Measurements from ENCODE around the gene TARBP1. TPM values are rescaled to one million over a fixed set of nuclear protein-coding genes. Genes with fewer than 3 reads are reported as not detected.

Gene TARBP1
- total and polyA plus RNA-seq, 12 donors: 9.2 to 79.7 (median 14.4) TPM

DNA sequence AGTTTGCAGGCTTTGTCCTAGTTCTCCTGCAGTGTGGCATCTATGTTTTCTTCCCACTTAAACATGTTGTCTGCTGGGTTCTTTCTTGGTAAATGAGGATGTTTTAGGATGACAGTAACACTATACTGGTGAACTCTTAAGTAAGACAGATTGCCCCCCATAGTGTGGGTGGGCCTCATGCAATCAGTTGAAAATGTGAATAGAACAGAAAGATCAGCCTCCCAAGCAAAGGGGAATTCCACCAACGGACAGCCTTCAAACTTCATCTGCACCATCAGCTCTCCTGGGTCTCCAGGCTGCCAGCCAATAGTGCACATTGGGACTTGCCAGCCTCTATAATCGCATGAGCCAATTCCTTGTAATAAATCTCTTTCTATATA lies 10.7 kb upstream of the TARBP1 start:
- no peaks in the 10 kb centered on the region for H3K36me3 ChIP-seq (replicated peaks in 1 of 2)
- no peak overlapping the region for H3K27ac ChIP-seq
- no peaks in the 10 kb centered on the region for H3K27me3 ChIP-seq
- no peak overlapping the region for H3K4me3 ChIP-seq
- TF ChIP-seq POLR2A (IDR thresholded peaks at IDR 0.05): no peak
- TF ChIP-seq, protein P1, sequence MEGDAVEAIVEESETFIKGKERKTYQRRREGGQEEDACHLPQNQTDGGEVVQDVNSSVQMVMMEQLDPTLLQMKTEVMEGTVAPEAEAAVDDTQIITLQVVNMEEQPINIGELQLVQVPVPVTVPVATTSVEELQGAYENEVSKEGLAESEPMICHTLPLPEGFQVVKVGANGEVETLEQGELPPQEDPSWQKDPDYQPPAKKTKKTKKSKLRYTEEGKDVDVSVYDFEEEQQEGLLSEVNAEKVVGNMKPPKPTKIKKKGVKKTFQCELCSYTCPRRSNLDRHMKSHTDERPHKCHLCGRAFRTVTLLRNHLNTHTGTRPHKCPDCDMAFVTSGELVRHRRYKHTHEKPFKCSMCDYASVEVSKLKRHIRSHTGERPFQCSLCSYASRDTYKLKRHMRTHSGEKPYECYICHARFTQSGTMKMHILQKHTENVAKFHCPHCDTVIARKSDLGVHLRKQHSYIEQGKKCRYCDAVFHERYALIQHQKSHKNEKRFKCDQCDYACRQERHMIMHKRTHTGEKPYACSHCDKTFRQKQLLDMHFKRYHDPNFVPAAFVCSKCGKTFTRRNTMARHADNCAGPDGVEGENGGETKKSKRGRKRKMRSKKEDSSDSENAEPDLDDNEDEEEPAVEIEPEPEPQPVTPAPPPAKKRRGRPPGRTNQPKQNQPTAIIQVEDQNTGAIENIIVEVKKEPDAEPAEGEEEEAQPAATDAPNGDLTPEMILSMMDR (IDR thresholded peaks at IDR 0.05): no peak
- peak in 1 of 7 donors; percentile 5 for DNase-seq
- 68 to 81% (median 74%) methylated on average over 2 of the region's 2 CpGs for whole genome bisulfite sequencing, 4 donors
- intact Hi-C loops (cut with DNase I): loop anchor here (10.0 kb wide), 1 partner anchor 235 kb away; no protein-coding TSS in a partner anchor
- H3K4me1 ChIP-seq (replicated peaks in 1 of 2): no peaks in the 10 kb centered on the region
- no peaks in the 10 kb centered on the region for H3K9me3 ChIP-seq (replicated peaks in 1 of 3)

DNA sequence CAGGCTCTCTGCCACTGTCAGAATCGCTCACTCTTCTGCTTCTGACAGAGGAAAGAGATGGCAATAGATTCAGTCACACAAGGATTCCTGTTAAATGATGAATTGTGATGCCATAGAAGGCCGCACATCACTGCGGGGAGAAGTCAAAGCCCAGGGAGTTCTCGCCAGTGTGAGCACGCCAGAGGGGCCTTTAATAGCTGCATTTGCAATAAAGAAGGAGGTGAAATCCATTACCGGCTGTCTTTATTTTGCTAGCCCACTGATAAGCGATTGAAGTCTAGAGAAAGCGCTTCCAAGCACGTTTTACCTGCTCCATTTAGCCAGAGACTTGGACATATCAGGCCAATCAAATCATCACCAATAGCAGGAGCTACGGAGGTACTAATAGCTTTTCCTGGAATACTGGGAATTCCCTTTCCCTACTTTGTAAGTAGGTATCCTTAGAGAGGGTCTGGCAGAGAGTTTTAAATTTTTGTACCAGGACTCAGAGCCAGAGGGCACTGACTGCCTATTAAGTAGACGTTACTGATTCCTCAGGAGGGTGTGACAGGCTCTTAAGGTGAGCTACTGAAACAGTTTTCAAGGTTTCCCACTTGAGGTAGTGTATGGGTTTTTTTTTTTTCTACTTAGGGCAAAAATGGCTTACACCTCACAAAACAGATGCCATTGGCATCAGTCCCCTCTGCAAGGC lies 10.2 kb upstream of the TARBP1 start:
- intact Hi-C loops (cut with DNase I): no loop called here
- Histone ChIP-seq H3K36me3 (replicated peaks in 1 of 2) (no peaks in the 10 kb centered on the region), H3K27ac (no peak overlapping the region), H3K4me3 (no peak overlapping the region), H3K4me1 (replicated peaks in 1 of 2) (no peaks in the 10 kb centered on the region), H3K9me3 (replicated peaks in 1 of 3) (no peaks in the 10 kb centered on the region), H3K27me3 (no peaks in the 10 kb centered on the region)
- WGBS, 4 donors: 82 to 92% (median 89%) methylated on average over 11 of the region's 11 CpGs
- DNase-seq: peak in 1 of 7 donors; percentile 9
- TF ChIP-seq POLR2A (IDR thresholded peaks at IDR 0.05): no peak
- TF ChIP-seq, protein P1 (IDR thresholded peaks at IDR 0.05): no peak

DNA sequence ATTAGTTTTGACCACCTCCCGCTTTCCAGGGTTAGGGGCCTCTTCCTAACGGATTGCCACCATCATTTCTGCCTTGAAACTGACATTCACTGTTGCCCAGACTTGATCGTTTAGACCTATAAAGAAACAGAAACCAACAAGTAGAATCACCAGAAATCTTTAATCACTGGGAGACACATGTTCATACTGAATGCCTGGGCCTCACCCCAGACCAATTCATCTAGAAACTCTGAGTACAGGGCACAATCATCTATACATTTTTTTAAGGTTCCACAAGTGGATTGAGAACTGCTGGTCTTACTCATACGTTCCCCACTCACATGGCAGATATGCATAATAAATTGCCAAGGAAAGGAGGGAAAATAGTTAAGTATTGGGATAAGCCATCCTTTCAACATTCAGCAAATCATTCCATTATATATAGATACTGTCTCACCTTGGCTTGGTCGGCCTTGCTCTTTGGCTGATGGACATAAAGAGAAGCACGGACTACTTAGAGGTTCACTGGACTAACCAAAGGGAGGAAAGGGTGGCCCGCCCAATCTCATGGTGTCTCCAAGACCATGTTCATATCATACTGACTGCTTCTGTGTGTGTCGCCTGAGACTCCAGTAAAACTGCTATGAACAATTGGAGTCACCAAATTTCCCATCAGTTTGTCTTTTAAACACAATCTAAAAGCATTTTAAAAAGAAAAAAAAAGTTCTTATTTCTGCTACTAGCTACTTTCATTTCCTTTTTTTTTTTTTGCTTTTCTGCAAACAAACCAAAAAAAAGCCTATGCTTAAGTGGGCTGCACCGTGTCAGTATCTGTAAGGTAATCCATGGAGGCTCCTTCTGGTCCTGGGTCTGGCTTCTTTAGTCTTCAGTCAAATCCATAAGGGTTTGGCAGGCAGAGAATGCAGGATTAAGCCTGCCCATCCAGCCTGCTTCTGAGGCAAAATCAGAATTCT lies 9.4 kb upstream of the TARBP1 start:
- TF ChIP-seq, protein P1 (IDR thresholded peaks at IDR 0.05): no peak
- no peak for TF ChIP-seq POLR2A (IDR thresholded peaks at IDR 0.05)
- peak in 2 of 7 donors; percentile 16 to 45 for DNase-seq
- no peak overlapping the region for H3K4me3 ChIP-seq
- no peaks in the 10 kb centered on the region for H3K36me3 ChIP-seq (replicated peaks in 1 of 2)
- H3K27me3 ChIP-seq: no peaks in the 10 kb centered on the region
- no peaks in the 10 kb centered on the region for H3K9me3 ChIP-seq (replicated peaks in 1 of 3)
- intact Hi-C loops (cut with DNase I): no loop called here
- no peaks in the 10 kb centered on the region for H3K4me1 ChIP-seq (replicated peaks in 1 of 2)
- WGBS, 4 donors: 76 to 84% (median 79%) methylated on average over 9 of the region's 9 CpGs
- H3K27ac ChIP-seq: no peak overlapping the region

Data from adrenal gland (tissue), 12 donors.